HEK293T (cell line): ENCODE results near the gene UFSP1.

Experiments
- CTCF ChIA-PET: fragments of 350-600 bp; formaldehyde crosslinking; extraction: SDS; loops from one replicate; lab custom pipeline; 2021; ENCODE audit warnings: antibody characterized with exemption, inconsistent platforms; lab: Yijun Ruan, JAX
- POLR2A ChIA-PET: fragments of 350-600 bp; formaldehyde crosslinking; extraction: SDS; loops from one replicate; lab custom pipeline; 2020; ENCODE audit warnings: antibody characterized with exemption, inconsistent platforms; lab: Yijun Ruan, JAX
- DNase-seq: peaks from one replicate; pipeline ENCODE4 v3.0.0; 2012; ENCODE audit warnings: mixed read lengths; ENCODE audit errors: extremely low spot score
- ARNT ChIP-seq: fragments of 450-650 bp; IDR thresholded peaks from 2 replicates; pipeline ENCODE4 v1.6.1; 2017; ENCODE audit warnings: mild to moderate bottlenecking
- BHLHE40 ChIP-seq: fragments of 450-650 bp; IDR thresholded peaks from 2 replicates; pipeline ENCODE4 v1.6.1; 2016; ENCODE audit warnings: mild to moderate bottlenecking, moderate library complexity, borderline replicate concordance
- CTBP1 ChIP-seq: fragments of 450-650 bp; IDR thresholded peaks from 2 replicates; pipeline ENCODE4 v1.6.1; 2016; ENCODE audit warnings: borderline replicate concordance
- ELF4 ChIP-seq: fragments of 450-650 bp; IDR thresholded peaks from 2 replicates; pipeline ENCODE4 v1.6.1; 2017; ENCODE audit warnings: antibody characterized with exemption
- FOXA1 ChIP-seq: fragments of 450-650 bp; IDR thresholded peaks from 2 replicates; pipeline ENCODE4 v1.6.1; 2016; ENCODE audit warnings: mild to moderate bottlenecking
- FOXK2 ChIP-seq: fragments of 450-650 bp; IDR thresholded peaks from 2 replicates; pipeline ENCODE4 v1.6.1; 2016; ENCODE audit warnings: mild to moderate bottlenecking
- FOXM1 ChIP-seq: fragments of 450-650 bp; IDR thresholded peaks from 2 replicates; pipeline ENCODE4 v1.6.1; 2017; ENCODE audit warnings: mild to moderate bottlenecking, borderline replicate concordance
- HDGF ChIP-seq: fragments of 450-650 bp; IDR thresholded peaks from 2 replicates; pipeline ENCODE4 v1.6.1; 2017; ENCODE audit warnings: antibody characterized with exemption, borderline replicate concordance
- L3MBTL2 ChIP-seq: fragments of 450-650 bp; conservative IDR thresholded peaks from 2 replicates; pipeline ENCODE4 v1.6.1; 2016; ENCODE audit warnings: mild to moderate bottlenecking
- LEF1 ChIP-seq: fragments of 450-650 bp; IDR thresholded peaks from 2 replicates; pipeline ENCODE4 v1.6.1; 2017; ENCODE audit warnings: mild to moderate bottlenecking, borderline replicate concordance
- NFRKB ChIP-seq: fragments of 450-650 bp; IDR thresholded peaks from 2 replicates; pipeline ENCODE4 v1.6.1; 2016; ENCODE audit warnings: mild to moderate bottlenecking, moderate library complexity
- SP1 ChIP-seq: fragments of 450-650 bp; IDR thresholded peaks from 2 replicates; pipeline ENCODE4 v1.6.1; 2017
- SUZ12 ChIP-seq: fragments of 450-650 bp; IDR thresholded peaks from 2 replicates; pipeline ENCODE4 v1.6.1; 2016; ENCODE audit warnings: mild to moderate bottlenecking
- TARDBP ChIP-seq: fragments of 450-650 bp; IDR thresholded peaks from 2 replicates; pipeline ENCODE4 v1.6.1; 2016
- ZNF384 ChIP-seq: fragments of 450-650 bp; IDR thresholded peaks from 2 replicates; pipeline ENCODE4 v1.6.1; 2016
- TF ChIP-seq, protein P1 (sequence below): fragments of 450-650 bp; IDR thresholded peaks from 2 replicates; pipeline ENCODE4 v1.6.1; 2016

Gene UFSP1

DNA sequence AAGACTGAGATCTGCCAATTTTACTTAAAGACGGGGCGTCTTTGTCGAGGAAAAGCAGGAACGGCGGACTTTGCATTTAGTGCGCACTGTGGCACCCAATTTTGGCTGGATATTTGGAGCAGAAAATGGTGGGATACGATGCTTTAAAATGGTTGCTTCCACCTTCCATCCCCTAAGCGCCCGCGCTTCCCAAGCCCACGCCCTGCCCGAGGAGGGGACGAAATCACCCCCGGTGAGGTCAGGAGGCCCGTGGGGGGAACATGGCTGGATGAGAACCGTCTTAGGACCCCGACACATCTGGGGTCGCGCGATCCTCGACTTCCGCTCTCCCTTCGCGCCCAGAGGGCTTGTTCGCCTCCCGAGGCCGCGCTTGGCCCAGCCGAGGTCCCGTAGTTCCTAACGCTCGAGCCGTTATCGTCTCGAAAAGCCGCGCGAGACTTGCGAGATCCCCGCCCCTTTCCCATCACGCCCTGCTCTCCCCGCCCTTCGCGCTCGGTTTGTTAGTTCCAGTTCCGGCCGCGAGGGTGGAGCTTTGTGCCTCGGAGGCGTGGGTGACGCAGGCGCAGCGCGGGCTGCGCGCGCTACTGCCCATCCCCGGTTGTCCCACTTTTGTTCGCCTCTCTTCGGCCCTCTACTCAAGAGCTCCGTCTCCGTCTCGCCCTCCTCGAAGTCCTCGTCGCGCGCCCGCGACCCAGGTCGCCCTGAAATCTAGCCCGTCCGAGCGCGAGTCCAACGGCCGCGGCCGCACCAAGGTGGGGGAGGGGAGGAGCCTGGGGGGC is 14.7 kb downstream of the UFSP1 start, which contains the start of gene SRRT:
Gene SRRT, plus strand, starts transcription at position 527 of the 779 bp plus-strand sequence. CDS start 488 bp downstream, outside the sequence.
- DNase-seq: peak; percentile 97
- CTCF ChIA-PET: interaction anchor here (0.7 to 1.1 kb wide), 2 partner anchors 170 to 185 kb away, joined by 3 read pairs; no protein-coding TSS in a partner anchor
- TF ChIP-seq FOXK2 (no peak), BHLHE40 (no peak), NFRKB (peak; percentile 63), L3MBTL2 (peak; percentile 84), CTBP1 (no peak), SP1 (no peak), LEF1 (no peak), ELF4 (peak; percentile 46), FOXM1 (peak; percentile 46; the same call in 1 of the 2 replicates)
- POLR2A ChIA-PET: interaction anchor here (0.5 to 6.2 kb wide), 27 partner anchors 8 to 1460 kb away, joined by 3 to 158 read pairs (median 4); partner anchors contain the start of genes ACHE, EPHB4, MOSPD3 and PLOD3

DNA sequence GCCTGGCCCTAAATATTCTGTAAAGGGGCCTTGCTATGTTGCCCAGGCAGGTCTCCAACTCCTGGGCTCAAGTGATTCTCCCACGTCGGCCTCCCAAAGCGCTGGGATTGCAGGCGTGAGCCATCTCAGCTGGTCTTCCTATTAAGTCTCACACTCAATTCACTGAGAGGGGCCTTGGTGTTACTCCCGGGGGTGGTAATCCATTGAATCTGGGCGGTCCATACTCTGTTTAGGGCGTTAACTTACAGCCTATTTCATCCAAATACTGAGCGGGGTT is 15.3 kb downstream of the UFSP1 start:
- CTCF ChIA-PET: no interaction called here
- TF ChIP-seq FOXA1 (no peak), NFRKB (no peak), ZNF384 (no peak), SP1 (no peak), BHLHE40 (no peak), L3MBTL2 (no peak), ELF4 (no peak), TARDBP (no peak), FOXK2 (no peak), ARNT (no peak), CTBP1 (no peak), SUZ12 (no peak), HDGF (no peak), LEF1 (no peak), FOXM1 (no peak)
- TF ChIP-seq, protein P1, sequence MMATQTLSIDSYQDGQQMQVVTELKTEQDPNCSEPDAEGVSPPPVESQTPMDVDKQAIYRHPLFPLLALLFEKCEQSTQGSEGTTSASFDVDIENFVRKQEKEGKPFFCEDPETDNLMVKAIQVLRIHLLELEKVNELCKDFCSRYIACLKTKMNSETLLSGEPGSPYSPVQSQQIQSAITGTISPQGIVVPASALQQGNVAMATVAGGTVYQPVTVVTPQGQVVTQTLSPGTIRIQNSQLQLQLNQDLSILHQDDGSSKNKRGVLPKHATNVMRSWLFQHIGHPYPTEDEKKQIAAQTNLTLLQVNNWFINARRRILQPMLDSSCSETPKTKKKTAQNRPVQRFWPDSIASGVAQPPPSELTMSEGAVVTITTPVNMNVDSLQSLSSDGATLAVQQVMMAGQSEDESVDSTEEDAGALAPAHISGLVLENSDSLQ: no peak
- no peak for DNase-seq
- POLR2A ChIA-PET: interaction anchor here (1.2 to 6.2 kb wide), 6 partner anchors 13 to 343 kb away, joined by 4 to 158 read pairs (median 9); partner anchors contain the start of genes EPHB4, PLOD3, POP7 and UFSP1

DNA sequence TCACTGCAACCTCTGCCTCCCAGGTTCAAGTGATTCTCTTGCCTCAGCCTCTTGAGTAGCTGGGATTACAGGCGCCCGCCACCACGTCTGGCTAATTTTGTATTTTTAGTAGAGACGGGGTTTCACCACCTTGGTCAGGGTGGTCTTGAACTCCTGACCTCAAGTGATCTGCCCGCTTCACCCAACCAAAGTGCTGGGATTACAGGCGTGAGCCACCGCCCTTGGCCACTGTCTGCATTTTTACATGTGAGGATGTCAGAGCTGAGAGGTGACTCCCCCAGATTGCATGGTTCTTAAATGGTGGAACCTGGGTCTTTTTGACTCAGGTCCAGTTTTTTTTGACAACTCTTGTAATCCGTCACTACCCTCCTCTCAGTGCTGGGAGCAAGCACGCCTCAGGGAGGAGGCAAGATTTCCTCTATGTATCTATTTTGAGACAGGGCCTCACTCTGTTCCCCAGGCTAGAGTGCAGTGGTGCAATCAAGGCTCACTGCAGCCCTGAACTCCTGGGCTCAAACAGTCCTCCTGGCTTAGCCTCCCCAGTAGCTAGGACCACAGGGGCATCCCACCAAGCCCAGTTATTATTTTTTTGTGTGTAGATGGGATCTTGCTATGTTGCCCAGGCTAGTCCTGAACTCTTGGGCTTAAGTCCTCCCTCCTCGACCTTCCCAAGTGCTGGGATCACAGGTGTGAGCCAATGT is 15.8 kb downstream of the UFSP1 start:
- CTCF ChIA-PET: no interaction called here
- POLR2A ChIA-PET: interaction anchor here (1.2 to 6.2 kb wide), 6 partner anchors 13 to 344 kb away, joined by 4 to 158 read pairs (median 9); partner anchors contain the start of genes EPHB4, PLOD3, POP7 and UFSP1
- no peak for DNase-seq

DNA sequence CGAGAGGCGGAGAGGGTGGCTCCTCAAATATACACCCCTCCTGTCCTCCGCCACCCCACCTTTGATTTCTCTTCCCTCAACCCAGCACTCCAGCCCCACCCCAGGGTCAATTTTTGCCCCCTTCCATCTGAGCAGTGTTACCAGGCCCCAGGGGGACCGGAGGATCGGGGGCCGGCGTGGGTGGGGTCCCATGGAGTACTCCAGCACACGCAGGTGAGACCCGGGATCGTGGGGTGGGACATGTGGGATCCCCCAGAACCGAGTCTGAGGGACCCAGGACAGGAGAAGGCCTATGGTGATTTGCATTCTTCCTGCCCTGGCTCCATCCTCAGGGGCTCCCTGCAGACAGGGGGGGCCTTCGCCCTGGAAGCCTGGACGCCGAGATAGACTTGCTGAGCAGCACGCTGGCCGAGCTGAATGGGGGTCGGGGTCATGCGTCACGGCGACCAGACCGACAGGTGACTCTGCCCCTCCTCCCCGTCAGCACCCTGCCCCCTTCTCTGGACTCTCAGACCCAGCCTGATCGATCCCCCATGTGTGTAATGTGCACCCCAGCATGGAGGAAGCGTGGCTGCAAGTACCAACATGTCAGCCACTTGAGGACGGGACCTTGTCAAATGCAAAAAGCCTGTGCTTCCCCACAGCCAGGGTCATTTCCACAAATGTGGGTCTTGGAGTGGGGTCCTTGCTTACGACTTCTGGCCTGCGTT is 21.6 kb downstream of the UFSP1 start:
- POLR2A ChIA-PET: interaction anchor here (1.6 kb wide), 1 partner anchor 22 kb away, joined by 8 read pairs; the partner anchor contains the start of gene UFSP1
- CTCF ChIA-PET: no interaction called here
- TF ChIP-seq FOXA1 (no peak), NFRKB (no peak), HDGF (no peak), ELF4 (no peak), BHLHE40 (no peak), CTBP1 (no peak), ZNF384 (no peak), ARNT (no peak), FOXM1 (no peak), SP1 (no peak), L3MBTL2 (no peak), TARDBP (no peak), SUZ12 (no peak), FOXK2 (no peak), LEF1 (no peak)
- TF ChIP-seq, protein P1: no peak
- DNase-seq: no peak

More for the DNA sequence above, 15.8 kb downstream of the UFSP1 start:
- TF ChIP-seq CTBP1: no peak
- TF ChIP-seq FOXA1: no peak
- TF ChIP-seq FOXM1: no peak
- TF ChIP-seq SUZ12: no peak
- no peak for TF ChIP-seq ZNF384
- no peak for TF ChIP-seq SP1
- no peak for TF ChIP-seq HDGF
- TF ChIP-seq, protein P1: no peak
- TF ChIP-seq ELF4: no peak
- TF ChIP-seq TARDBP: no peak
- TF ChIP-seq NFRKB: no peak
- TF ChIP-seq ARNT: no peak
